Measurements from ENCODE around the gene C10orf53. TPM values are rescaled to one million over a fixed set of nuclear protein-coding genes. Genes with fewer than 3 reads are reported as not detected.

C10orf53 gene
- total and polyA plus RNA-seq, 8 donors = not detected

- Histone ChIP-seq H3K4me1 (no peaks in the 10 kb centered on the region), H3K27ac (no peak overlapping the region)
- no peak for TF ChIP-seq POLR2AphosphoS5 (IDR thresholded peaks at IDR 0.05)
These were observed 15.0 kb downstream of the C10orf53 start for GRCh38 chr10:49694466-49694865.

GRCh38 chr10:49696311-49696710 is 16.9 kb downstream of the C10orf53 start:
- Histone ChIP-seq H3K36me3 (no peaks in the 10 kb centered on the region), H3K4me3 (no peak overlapping the region), H3K4me1 (no peaks in the 10 kb centered on the region), H3K9me3 (peaks cover 0 to 8% (median 4%) of the 10 kb centered on the region in 4 donors), H3K27ac (no peak overlapping the region), H3K27me3 (peaks cover 0 to 26% (median 5%) of the 10 kb centered on the region in 3 donors)
- TF ChIP-seq CTCF (IDR thresholded peaks at IDR 0.05) (no peak), POLR2A (IDR thresholded peaks at IDR 0.05) (no peak), POLR2AphosphoS5 (IDR thresholded peaks at IDR 0.05) (no peak), EP300 (IDR thresholded peaks at IDR 0.05) (no peak)
- WGBS, 5 donors = 77 to 88% (median 81%) methylated on average over 7 of the region's 7 CpGs
- DNase-seq = no peak
- intact Hi-C loops (cut with DNase I; ENCODE audit: low total_unique reads) = no loop called here

More at GRCh38 chr10:49694466-49694865, 15.0 kb downstream of the C10orf53 start:
- no peak overlapping the region for H3K4me3 ChIP-seq
- WGBS, 5 donors = 69 to 84% (median 76%) methylated on average over 6 of the region's 6 CpGs
- no peak for DNase-seq
- H3K36me3 ChIP-seq = no peaks in the 10 kb centered on the region
- H3K9me3 ChIP-seq = peaks cover 0 to 8% (median 4%) of the 10 kb centered on the region in 4 donors
- intact Hi-C loops (cut with DNase I; ENCODE audit: low total_unique reads) = no loop called here
- peaks cover 0 to 45% (median 14%) of the 10 kb centered on the region in 3 donors for H3K27me3 ChIP-seq

GRCh38 chr10:49698679-49699078 is 19.2 kb downstream of the C10orf53 start:
- H3K4me3 ChIP-seq = no peak overlapping the region
- TF ChIP-seq POLR2A (IDR thresholded peaks at IDR 0.05) (no peak), EP300 (IDR thresholded peaks at IDR 0.05) (no peak), CTCF (IDR thresholded peaks at IDR 0.05) (no peak)
- H3K9me3 ChIP-seq = peaks cover 0 to 1% (median under 1%) of the 10 kb centered on the region in 4 donors
- intact Hi-C loops (cut with DNase I; ENCODE audit: low total_unique reads) = no loop called here
- no peak for DNase-seq
- H3K4me1 ChIP-seq = no peaks in the 10 kb centered on the region
- peaks cover 0 to 9% (median 0%) of the 10 kb centered on the region in 3 donors for H3K27me3 ChIP-seq
- no peaks in the 10 kb centered on the region for H3K36me3 ChIP-seq
- WGBS, 5 donors = 64 to 74% (median 73%) methylated on average over 9 of the region's 9 CpGs
- no peak overlapping the region for H3K27ac ChIP-seq

- H3K4me3 ChIP-seq = no peak overlapping the region
- peaks cover 0 to 3% (median 0%) of the 10 kb centered on the region in 4 donors for H3K9me3 ChIP-seq
- peaks cover 0 to 4% (median 0%) of the 10 kb centered on the region in 3 donors for H3K27me3 ChIP-seq
- H3K27ac ChIP-seq = no peak overlapping the region
- DNase-seq = no peak
- 80 to 91% (median 88%) methylated on average over 3 of the region's 3 CpGs for WGBS, 5 donors
- intact Hi-C loops (cut with DNase I; ENCODE audit: low total_unique reads) = no loop called here
- no peaks in the 10 kb centered on the region for H3K4me1 ChIP-seq
- no peak for TF ChIP-seq POLR2A (IDR thresholded peaks at IDR 0.05)
- no peak for TF ChIP-seq EP300 (IDR thresholded peaks at IDR 0.05)
- TF ChIP-seq CTCF (IDR thresholded peaks at IDR 0.05) = no peak
- TF ChIP-seq POLR2AphosphoS5 (IDR thresholded peaks at IDR 0.05) = no peak
- H3K36me3 ChIP-seq = no peaks in the 10 kb centered on the region
These were observed 20.8 kb downstream of the C10orf53 start for GRCh38 chr10:49700211-49700610.

GRCh38 chr10:49700997-49701396 is 21.5 kb downstream of the C10orf53 start:
- Histone ChIP-seq H3K27me3 (peaks cover 0 to 4% (median 0%) of the 10 kb centered on the region in 3 donors), H3K9me3 (peaks cover 0 to 8% (median 0%) of the 10 kb centered on the region in 4 donors), H3K4me1 (no peaks in the 10 kb centered on the region), H3K27ac (no peak overlapping the region), H3K4me3 (no peak overlapping the region), H3K36me3 (no peaks in the 10 kb centered on the region)
- WGBS, 5 donors = 5 to 11% (median 7%) methylated on average over 3 of the region's 3 CpGs
- TF ChIP-seq CTCF (IDR thresholded peaks at IDR 0.05) = no peak
- no peak for TF ChIP-seq POLR2A (IDR thresholded peaks at IDR 0.05)
- TF ChIP-seq POLR2AphosphoS5 (IDR thresholded peaks at IDR 0.05) = no peak
- no peak for TF ChIP-seq EP300 (IDR thresholded peaks at IDR 0.05)
- no peak for DNase-seq
- intact Hi-C loops (cut with DNase I; ENCODE audit: low total_unique reads) = no loop called here

Data from stomach (tissue), 9 donors.